Spleen (tissue), 11 donors: ENCODE measurements around the gene PRIMA1. TPM values are rescaled to one million over a fixed set of nuclear protein-coding genes. Genes with fewer than 3 reads are reported as not detected.

Source experiments
- DNase-seq: peaks from one replicate; pipeline ENCODE4 v3.0.0-alpha.2; 2020
- H3K27ac ChIP-seq, 8 donors: fragments of 200-600 bp; sonication (generic) in 7 of 8; 1 replicate in 4 of 8; 2 replicates in 4 of 8; pipeline versions ENCODE4 v1.5.0 to v1.8.0; 2016 to 2021; ENCODE audit warnings: inconsistent platforms in 4 of 8, mild to moderate bottlenecking in 4 of 8, moderate library complexity in 1 of 8
- H3K27me3 ChIP-seq, 7 donors: fragments of 200-600 bp; sonication (generic) in 6 of 7; replicated peaks in 1 of 7; 1 replicate in 4 of 7; 2 replicates in 3 of 7; pipeline versions ENCODE4 v1.5.0 to v1.8.0; 2016 to 2021; ENCODE audit warnings: inconsistent platforms in 3 of 7, mild to moderate bottlenecking in 1 of 7
- H3K36me3 ChIP-seq, 6 donors: fragments of 200-600 bp; sonication (generic) in 5 of 6; 1 replicate in 4 of 6; 2 replicates in 2 of 6; pipeline versions ENCODE4 v1.5.0 to v1.8.0; 2016 to 2021; ENCODE audit warnings: inconsistent platforms in 2 of 6
- H3K4me1 ChIP-seq, 6 donors: fragments of 200-600 bp; sonication (generic) in 5 of 6; 1 replicate in 3 of 6; 2 replicates in 3 of 6; pipeline versions ENCODE4 v1.5.0 to v1.8.0; 2016 to 2021; ENCODE audit warnings: inconsistent platforms in 3 of 6
- H3K4me3 ChIP-seq, 8 donors: fragments of 200-600 bp; sonication (generic) in 7 of 8; 1 replicate in 4 of 8; 2 replicates in 4 of 8; pipeline versions ENCODE4 v1.5.0 to v1.8.0; 2016 to 2021; ENCODE audit warnings: inconsistent platforms in 4 of 8, mild to moderate bottlenecking in 4 of 8, moderate library complexity in 2 of 8
- H3K9me3 ChIP-seq, 8 donors: fragments of 200-600 bp; sonication (generic) in 7 of 8; 1 replicate in 4 of 8; 2 replicates in 4 of 8; pipeline versions ENCODE4 v1.5.0 to v1.8.0; 2016 to 2021; ENCODE audit warnings: inconsistent platforms in 4 of 8
- POLR2A ChIP-seq, 3 donors: fragments of 450-650 bp; IDR thresholded peaks; one replicate each; pipeline ENCODE4 v1.5.1; 2017; ENCODE audit warnings: antibody characterized with exemption in 3 of 3, mild to moderate bottlenecking in 1 of 3
- POLR2AphosphoS5 ChIP-seq, 3 donors: sonication (generic); formaldehyde crosslinking; IDR thresholded peaks; one replicate each; pipeline ENCODE4 v1.5.1; 2017; ENCODE audit warnings: antibody characterized with exemption in 3 of 3
- WGBS, 5 donors: extraction: QIAGEN DNeasy Blood & Tissue Kit in 3 of 5; methylation state at CpG; one replicate each; pipeline versions ENCODE4 v1.1.5 to v1.1.7; 2013 to 2018; 5-methylcytosine and 5-hydroxymethylcytosine counted together
- intact Hi-C: fragments of 100-400 bp; cut with DNase I; formaldehyde crosslinking; loops from one replicate; pipeline ENCODE4 v1.15.0; 2023; ENCODE audit warnings: low total_unique reads
- polyA plus RNA-seq, 3 donors: library from polyadenylated mRNA; stranded (reverse); fragments of 200-250 nt; gene quantifications; one replicate each; pipeline ENCODE4 v1.2.1, GENCODE V29; 2013
- total RNA-seq, 7 donors: library from RNA; depleted of rRNA in 3 of 7; stranded (reverse); fragments of >200 nt in 3 of 7; fragmentation: NEBNext Ultra II Directional in 4 of 7; extraction: Animal tissue kit (Norgen Biotek cat#: 25700) in 4 of 7; gene quantifications; one replicate each; pipeline versions ENCODE4 v1.1.0 to v1.2.1, GENCODE V29; 2016 to 2021
- TF ChIP-seq, protein P1 (sequence below), 11 experiments: fragments of 200-600 bp in 7 of 11; fragments of 450-650 bp in 4 of 11; sonication (generic) in 4 of 11; IDR thresholded peaks in 8 of 11; conservative IDR thresholded peaks in 3 of 11; 1 replicate in 7 of 11; 2 replicates in 4 of 11; pipeline versions ENCODE4 v1.4.0 to v1.8.0; 2016 to 2021; ENCODE audit warnings: antibody characterized with exemption in 11 of 11, inconsistent platforms in 4 of 11, mild to moderate bottlenecking in 1 of 11
- donor health status: healthy with polysubstance abuse.
- donor health status: DM: no; HTN: no; CAD: no; lungs with moderate emphysema.
- donor health status: DM: no; HTN: no; CAD: no.
- donor health status: Bipolar disorder and iron deficiency.
- donor health status: healthy.
- donor health status: DM: no; HTN: no; CAD: no.
- donor health status: DM: yes; HTN: yes; CAD: no.

The PRIMA1 gene
- total and polyA plus RNA-seq, 10 donors: 0.09 to 2.0 (median 0.23) TPM; not detected in 4

- 74 to 92% (median 87%) methylated on average over 5 of the region's 5 CpGs for WGBS, 5 donors
- TF ChIP-seq, protein P1, sequence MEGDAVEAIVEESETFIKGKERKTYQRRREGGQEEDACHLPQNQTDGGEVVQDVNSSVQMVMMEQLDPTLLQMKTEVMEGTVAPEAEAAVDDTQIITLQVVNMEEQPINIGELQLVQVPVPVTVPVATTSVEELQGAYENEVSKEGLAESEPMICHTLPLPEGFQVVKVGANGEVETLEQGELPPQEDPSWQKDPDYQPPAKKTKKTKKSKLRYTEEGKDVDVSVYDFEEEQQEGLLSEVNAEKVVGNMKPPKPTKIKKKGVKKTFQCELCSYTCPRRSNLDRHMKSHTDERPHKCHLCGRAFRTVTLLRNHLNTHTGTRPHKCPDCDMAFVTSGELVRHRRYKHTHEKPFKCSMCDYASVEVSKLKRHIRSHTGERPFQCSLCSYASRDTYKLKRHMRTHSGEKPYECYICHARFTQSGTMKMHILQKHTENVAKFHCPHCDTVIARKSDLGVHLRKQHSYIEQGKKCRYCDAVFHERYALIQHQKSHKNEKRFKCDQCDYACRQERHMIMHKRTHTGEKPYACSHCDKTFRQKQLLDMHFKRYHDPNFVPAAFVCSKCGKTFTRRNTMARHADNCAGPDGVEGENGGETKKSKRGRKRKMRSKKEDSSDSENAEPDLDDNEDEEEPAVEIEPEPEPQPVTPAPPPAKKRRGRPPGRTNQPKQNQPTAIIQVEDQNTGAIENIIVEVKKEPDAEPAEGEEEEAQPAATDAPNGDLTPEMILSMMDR (IDR thresholded peaks at IDR 0.05 in 8 of 11, conservative IDR thresholded peaks at IDR 0.05 in 3 of 11): no peak
- TF ChIP-seq POLR2AphosphoS5 (IDR thresholded peaks at IDR 0.05) (no peak), POLR2A (IDR thresholded peaks at IDR 0.05) (no peak)
- peak; percentile 8 for DNase-seq
- Histone ChIP-seq H3K27me3 (peaks cover 0 to 75% (median 5%) of the 10 kb centered on the region in 7 donors), H3K27ac (no peak overlapping the region), H3K36me3 (no peaks in the 10 kb centered on the region), H3K9me3 (no peaks in the 10 kb centered on the region), H3K4me3 (no peak overlapping the region), H3K4me1 (no peaks in the 10 kb centered on the region)
- intact Hi-C loops: no loop called here
Measured at GRCh38 chr14:93794756-93795155, 6.5 kb upstream of the PRIMA1 start.

DNA sequence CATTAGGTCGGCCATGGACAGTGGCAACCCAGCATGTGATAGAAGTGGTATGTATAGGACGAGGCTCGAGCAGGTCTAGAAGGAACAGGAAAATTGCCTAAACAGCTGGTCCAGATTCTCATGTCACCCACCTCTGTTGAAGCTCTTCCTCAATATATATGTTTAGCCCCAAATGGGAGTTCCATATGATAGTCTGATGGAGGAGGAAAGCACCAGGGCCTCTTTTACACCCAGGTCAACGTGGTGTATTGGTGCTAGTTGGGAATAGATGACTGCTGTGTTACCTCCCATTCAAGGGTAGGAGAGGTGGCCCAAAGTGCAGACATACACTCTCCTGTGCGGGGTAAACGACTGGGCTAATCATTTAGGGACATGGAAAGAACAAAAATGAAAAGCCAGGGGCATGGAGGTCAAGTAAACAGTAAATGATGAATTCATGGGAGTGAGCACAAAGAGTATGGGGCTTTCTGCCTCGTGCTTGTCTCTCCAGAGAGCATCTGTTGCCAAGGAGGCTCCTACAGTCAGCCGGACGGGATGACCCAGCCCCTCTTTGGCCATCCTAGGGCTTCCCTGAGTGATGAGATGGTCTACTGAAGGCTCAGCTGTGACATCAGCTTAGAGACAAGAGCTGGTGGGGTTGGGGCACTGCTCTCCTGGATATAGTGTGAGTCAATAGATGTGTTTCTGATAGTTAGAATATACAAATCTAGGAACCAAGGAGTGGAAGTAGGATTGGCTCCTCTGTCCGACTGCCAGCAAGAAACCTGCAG, 5.5 kb upstream of the PRIMA1 start:
- Histone ChIP-seq H3K27me3 (peaks cover 3 to 77% (median 13%) of the 10 kb centered on the region in 7 donors), H3K9me3 (no peaks in the 10 kb centered on the region), H3K4me1 (peaks cover 0 to 7% (median 3%) of the 10 kb centered on the region in 6 donors), H3K4me3 (no peak overlapping the region), H3K36me3 (no peaks in the 10 kb centered on the region), H3K27ac (no peak overlapping the region)
- peak; percentile 14 for DNase-seq
- intact Hi-C loops: no loop called here
- 62 to 78% (median 69%) methylated on average over 10 of the region's 10 CpGs for WGBS, 5 donors
- TF ChIP-seq POLR2A (IDR thresholded peaks at IDR 0.05): no peak
- TF ChIP-seq, protein P1 (IDR thresholded peaks at IDR 0.05 in 8 of 11, conservative IDR thresholded peaks at IDR 0.05 in 3 of 11): no peak
- TF ChIP-seq POLR2AphosphoS5 (IDR thresholded peaks at IDR 0.05): no peak

- H3K9me3 ChIP-seq: no peaks in the 10 kb centered on the region
- H3K4me3 ChIP-seq: no peak overlapping the region
- 83 to 93% (median 84%) methylated on average over 3 of the region's 3 CpGs for WGBS, 5 donors
- intact Hi-C loops: no loop called here
- no peak overlapping the region for H3K27ac ChIP-seq
- H3K36me3 ChIP-seq: no peaks in the 10 kb centered on the region
- H3K27me3 ChIP-seq: peaks cover 3 to 77% (median 26%) of the 10 kb centered on the region in 7 donors
- TF ChIP-seq POLR2AphosphoS5 (IDR thresholded peaks at IDR 0.05): no peak
- TF ChIP-seq, protein P1 (IDR thresholded peaks at IDR 0.05 in 8 of 11, conservative IDR thresholded peaks at IDR 0.05 in 3 of 11): no peak
- TF ChIP-seq POLR2A (IDR thresholded peaks at IDR 0.05): no peak
- peaks cover 0 to 15% (median 8%) of the 10 kb centered on the region in 6 donors for H3K4me1 ChIP-seq
- DNase-seq: no peak
Measured at GRCh38 chr14:93792391-93792790, 4.1 kb upstream of the PRIMA1 start.

DNA sequence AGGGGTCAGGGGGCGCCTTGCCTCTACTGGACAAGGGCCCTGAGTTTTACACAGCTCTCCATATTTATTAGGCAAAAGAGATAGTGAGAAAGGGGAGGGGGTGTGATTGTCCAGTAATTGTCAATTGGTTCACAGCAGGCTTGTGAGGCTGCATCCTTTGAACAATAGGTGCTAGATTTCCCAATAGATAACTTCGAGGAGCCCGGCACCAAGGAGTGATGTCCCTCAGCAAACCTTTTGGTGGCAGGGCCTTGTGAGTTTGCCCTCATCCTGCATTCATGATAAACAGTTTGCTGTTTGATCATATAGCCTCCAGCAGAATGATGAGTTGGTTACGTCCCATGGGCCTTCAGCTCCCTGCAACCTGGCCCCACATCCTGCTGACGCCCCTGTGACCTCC, 2.7 kb upstream of the PRIMA1 start:
- Histone ChIP-seq H3K4me3 (no peak overlapping the region), H3K27ac (no peak overlapping the region), H3K4me1 (peaks cover 0 to 15% (median 8%) of the 10 kb centered on the region in 6 donors), H3K9me3 (no peaks in the 10 kb centered on the region), H3K36me3 (no peaks in the 10 kb centered on the region), H3K27me3 (peaks cover 3 to 89% (median 35%) of the 10 kb centered on the region in 7 donors)
- WGBS, 5 donors: 51 to 67% (median 63%) methylated on average over 4 to 5 of the region's 5 CpGs
- no peak for DNase-seq
- no peak for TF ChIP-seq POLR2AphosphoS5 (IDR thresholded peaks at IDR 0.05)
- TF ChIP-seq, protein P1 (IDR thresholded peaks at IDR 0.05 in 8 of 11, conservative IDR thresholded peaks at IDR 0.05 in 3 of 11): no peak
- TF ChIP-seq POLR2A (IDR thresholded peaks at IDR 0.05): no peak
- intact Hi-C loops: no loop called here
